K562 (cell line): ENCODE data around the gene STYX. TPM values are rescaled to one million over a fixed set of nuclear protein-coding genes. Genes with fewer than 3 reads are reported as not detected.

Source experiments
- ATAC-seq: fragments of 200-7000 bp; cut with Tn5 transposase; 3 replicates; pipeline ENCODE4 v1.9.1; 2020; ENCODE audit warnings: moderate library complexity
- BruUV-seq: library from RNA; stranded (reverse); fragments of 400-500 nt; replicated peaks from 2 replicates; lab custom pipeline; 2021; lab: Mats Ljungman, UMichigan
- CTCF ChIA-PET: fragments of 300-600 bp; formaldehyde crosslinking; extraction: SDS; loops from one replicate; lab custom pipeline; 2021; ENCODE audit warnings: low intra/inter-chr PET ratio; lab: Yijun Ruan, JAX
- POLR2A ChIA-PET: fragments of 300-600, 350-650 bp; sonication (Branson Sonifier 250); formaldehyde crosslinking; extraction: SDS; loops from one replicate; lab custom pipeline; 2021; ENCODE audit warnings: antibody characterized with exemption, inconsistent platforms; lab: Yijun Ruan, JAX
- DNase-seq, 4 experiments: peaks; one replicate each; pipeline versions ENCODE4 v3.0.0 to v3.0.0-alpha.2; 2011 to 2018; ENCODE audit warnings: low spot score in 3 of 4, mixed read lengths in 3 of 4; ENCODE audit errors: extremely low read depth in 1 of 4
- FAIRE-seq: peaks from 2 replicates; lab custom pipeline; 2011; peaks lifted over from hg19 to GRCh38; lab: Jason Lieb, UNC
- H2AFZ ChIP-seq: 2 replicates; pipeline ENCODE4 v1.6.0; 2011; ENCODE audit warnings: low read depth, low read length, control low read depth, inconsistent platforms
- H3K27ac ChIP-seq: fragments of 200-600 bp; 3 replicates; pipeline ENCODE4 v1.8.0; 2011; ENCODE audit warnings: low read depth, mild to moderate bottlenecking, control low read depth, inconsistent platforms, low read length, moderate library complexity, mixed read lengths; ENCODE audit errors: extremely low read depth
- H3K27me3 ChIP-seq, 2 experiments: fragments of 300-600 bp in 1 of 2; 2 replicates in 1 of 2; 3 replicates in 1 of 2; pipeline versions ENCODE4 v1.6.0 to v1.8.0; 2011; ENCODE audit warnings: inconsistent platforms in 2 of 2, low read length in 2 of 2, mild to moderate bottlenecking in 1 of 2, mixed read lengths in 1 of 2, moderate library complexity in 1 of 2; ENCODE audit not compliant: control insufficient read depth in 2 of 2, insufficient read depth in 2 of 2
- H3K36me3 ChIP-seq: fragments of 300-600 bp; 3 replicates; pipeline ENCODE4 v1.8.0; 2011; ENCODE audit warnings: mild to moderate bottlenecking, low read length, inconsistent platforms; ENCODE audit not compliant: control insufficient read depth, insufficient read depth
- H3K4me1 ChIP-seq, 2 experiments: fragments of 200-600 bp in 1 of 2; replicated peaks in 1 of 2; 2 replicates in 1 of 2; 3 replicates in 1 of 2; pipeline versions ENCODE4 v1.5.1 to v1.8.0; 2011; ENCODE audit warnings: inconsistent platforms in 2 of 2, low read length in 2 of 2, mild to moderate bottlenecking in 1 of 2, mixed read lengths in 1 of 2, moderate library complexity in 1 of 2; ENCODE audit not compliant: control insufficient read depth in 2 of 2, insufficient read depth in 2 of 2
- H3K4me2 ChIP-seq: 2 replicates; pipeline ENCODE4 v1.6.1; 2011; ENCODE audit warnings: low read length, control low read depth, inconsistent platforms, mixed read lengths; ENCODE audit not compliant: insufficient read depth
- H3K4me3 ChIP-seq: fragments of 200-600 bp; sonication (generic), shearing (Covaris generic); 2 replicates; pipeline ENCODE4 v1.5.1; 2016; ENCODE audit warnings: control low read depth, inconsistent platforms
- H3K79me2 ChIP-seq: fragments of 200-600 bp; 3 replicates; pipeline ENCODE4 v1.8.0; 2011; ENCODE audit warnings: low read length, inconsistent platforms; ENCODE audit not compliant: control insufficient read depth, insufficient read depth
- H3K9ac ChIP-seq, 2 experiments: 2 replicates each; pipeline versions ENCODE4 v1.6.0 to v1.6.1; 2011; ENCODE audit warnings: low read depth in 2 of 2, low read length in 2 of 2, control low read depth in 1 of 2, inconsistent platforms in 1 of 2, mild to moderate bottlenecking in 1 of 2, mixed read lengths in 1 of 2; ENCODE audit not compliant: insufficient read depth in 1 of 2
- H3K9me1 ChIP-seq: one replicate; pipeline ENCODE4 v1.6.0; 2011; ENCODE audit warnings: inconsistent platforms, mild to moderate bottlenecking, low read length, moderate library complexity; ENCODE audit not compliant: control insufficient read depth, insufficient read depth
- H3K9me3 ChIP-seq: replicated peaks from 2 replicates; pipeline ENCODE4 v1.5.1; 2011; ENCODE audit warnings: low read depth, low read length, inconsistent platforms; ENCODE audit not compliant: control insufficient read depth, insufficient read depth
- H4K20me1 ChIP-seq: replicated peaks from 2 replicates; pipeline ENCODE4 v1.6.1; 2011; ENCODE audit warnings: low read length, inconsistent platforms, mixed read lengths; ENCODE audit not compliant: control insufficient read depth, insufficient read depth
- ATF7 ChIP-seq: fragments of 450-650 bp; IDR thresholded peaks from 2 replicates; pipeline ENCODE4 v1.7.1; 2014; ENCODE audit warnings: mild to moderate bottlenecking, moderate library complexity
- CHD4 ChIP-seq: fragments of 200-600 bp; sonication (generic); IDR thresholded peaks from 3 replicates; pipeline ENCODE4 v1.6.1; 2012; ENCODE audit warnings: low read depth, mild to moderate bottlenecking, mixed read lengths, low read length, inconsistent platforms; ENCODE audit not compliant: insufficient read depth, insufficient replicate concordance, poor library complexity, severe bottlenecking
- FOSL1 ChIP-seq: fragments of 200-800 bp; sonication (Bioruptor generic); conservative IDR thresholded peaks from 2 replicates; pipeline ENCODE4 v1.6.1; 2016; ENCODE audit warnings: missing genetic modification characterization, missing compliant biosample characterization
- MEF2A ChIP-seq: IDR thresholded peaks from 2 replicates; pipeline ENCODE4 v1.6.1; 2011; ENCODE audit warnings: low read depth, mild to moderate bottlenecking, low read length, moderate library complexity; ENCODE audit not compliant: control insufficient read depth
- RBM14 ChIP-seq: fragments of 200-400 bp; formaldehyde crosslinking; IDR thresholded peaks from 2 replicates; pipeline ENCODE4 v1.6.1; 2018; ENCODE audit warnings: low read depth, mild to moderate bottlenecking, low read length, moderate library complexity, borderline replicate concordance; ENCODE audit not compliant: insufficient read depth
- RFX1 ChIP-seq: fragments of 450-650 bp; IDR thresholded peaks from 2 replicates; pipeline ENCODE4 v1.6.1; 2016; ENCODE audit warnings: mild to moderate bottlenecking, moderate library complexity
- SAFB ChIP-seq: fragments of 200-400 bp; formaldehyde crosslinking; IDR thresholded peaks from 2 replicates; pipeline ENCODE4 v1.6.1; 2017; ENCODE audit warnings: low read depth, low read length, borderline replicate concordance
- ZNF324 ChIP-seq: fragments of 250-450 bp; sonication (Bioruptor Pico); IDR thresholded peaks from 2 replicates; pipeline ENCODE4 v1.4.0; 2020; ENCODE audit warnings: mild to moderate bottlenecking
- WGBS: fragments of 100-300 bp; shearing (Covaris generic); methylation state at CpG from one replicate; pipeline ENCODE4 v1.1.6; 2016; ENCODE audit warnings: low coverage, mixed read lengths; ENCODE audit not compliant: insufficient coverage; ENCODE audit errors: missing lambda C conversion rate; 5-methylcytosine and 5-hydroxymethylcytosine counted together
- in situ Hi-C: fragments of 300-500 bp; cut with MboI; formaldehyde crosslinking; loops from 4 replicates; pipeline ENCODE4 v1.15.0; 2018; ENCODE audit warnings: inconsistent platforms, mixed read lengths
- intact Hi-C: fragments of 100-400 bp; cut with micrococcal nuclease; formaldehyde crosslinking; loops from 2 replicates; pipeline ENCODE4 v1.14.2; 2022
- polyA plus RNA-seq, 8 experiments: library from polyadenylated mRNA; depleted of rRNA in 4 of 8; stranded (reverse) in 5 of 8; unstranded in 3 of 8; fragments of >200 nt; fragmentation: Nextera tagmentation in 2 of 8; fragmentation: Illumina TruSeq in 1 of 8; extraction: Ambion mirVana in 2 of 8; extraction: Trizol in 1 of 8; gene quantifications; 2 replicates each; pipeline versions ENCODE4 v1.2.1 to v1.2.3, GENCODE V29; 2011 to 2014; ENCODE audit warnings: inconsistent platforms in 1 of 8, missing spikeins in 1 of 8
- total RNA-seq, 7 experiments: library from RNA; depleted of rRNA in 6 of 7; stranded (reverse); fragments of >200 nt in 6 of 7; fragmentation: Illumina TruSeq in 2 of 7; extraction: Trizol in 2 of 7; gene quantifications; 2 replicates each; pipeline versions ENCODE4 v1.2.1 to v1.2.3, GENCODE V29; 2011 to 2021; ENCODE audit warnings: low replicate concordance in 1 of 7
- TF ChIP-seq, protein P1 (sequence below): sonication (generic); IDR thresholded peaks from 2 replicates; pipeline ENCODE4 v1.6.1; 2016
- TF ChIP-seq, protein P2 (sequence below), 2 experiments: fragments of 450-650 bp in 1 of 2; IDR thresholded peaks; 2 replicates each; pipeline ENCODE4 v1.6.1; 2011 to 2017; ENCODE audit warnings: low read depth in 2 of 2, antibody characterized with exemption in 1 of 2, borderline replicate concordance in 1 of 2, low read length in 1 of 2, mild to moderate bottlenecking in 1 of 2, mixed read lengths in 1 of 2; ENCODE audit not compliant: control insufficient read depth in 1 of 2
- TF ChIP-seq, protein P3 (sequence below), 2 experiments: fragments of 450-650 bp in 1 of 2; sonication (generic) in 1 of 2; formaldehyde crosslinking in 1 of 2; IDR thresholded peaks in 1 of 2; conservative IDR thresholded peaks in 1 of 2; 2 replicates each; pipeline versions ENCODE4 v1.6.1 to v1.8.1; 2016 to 2023; ENCODE audit warnings: mild to moderate bottlenecking in 2 of 2, moderate library complexity in 2 of 2, inconsistent platforms in 1 of 2, missing genetic modification reagents in 1 of 2
- TF ChIP-seq, protein P4 (sequence below): fragments of 250-450 bp; sonication (Bioruptor Pico); IDR thresholded peaks from 2 replicates; pipeline ENCODE4 v1.8.0; 2022; ENCODE audit warnings: moderate library complexity, mild to moderate bottlenecking, inconsistent platforms

STYX gene
- total and polyA plus RNA-seq, 9 of the 15 experiments (the other 6 are each of a cell fraction or from before 2014, with no cell fraction given), result 5.0 to 15.4 (median 10.6) TPM

DNA sequence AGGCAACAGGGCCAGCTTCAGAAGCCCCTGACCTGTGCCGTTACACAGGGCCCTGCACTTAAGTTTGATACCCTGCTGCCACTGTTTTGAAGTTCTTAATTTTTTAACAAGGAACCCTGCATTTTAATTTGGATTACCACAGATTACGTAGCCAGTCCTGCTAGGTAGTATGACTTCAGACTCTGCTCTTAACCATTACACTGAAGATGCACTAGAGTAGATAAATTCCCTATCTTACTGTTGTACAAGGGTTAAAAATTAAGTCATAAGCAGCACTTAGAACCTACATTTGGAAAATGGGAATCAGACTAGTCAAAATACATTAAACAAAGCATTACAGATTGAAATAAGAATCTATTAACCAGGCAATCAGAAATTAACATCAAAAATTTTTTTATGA lies 59.2 kb downstream of the STYX start:
- peak overlapping the region; percentile 9 to 28; a peak in 1 of 4 replicates for H3K9ac ChIP-seq
- peak; percentile 75; the same call in 1 of the 2 replicates for TF ChIP-seq MEF2A
- TF ChIP-seq, protein P1, sequence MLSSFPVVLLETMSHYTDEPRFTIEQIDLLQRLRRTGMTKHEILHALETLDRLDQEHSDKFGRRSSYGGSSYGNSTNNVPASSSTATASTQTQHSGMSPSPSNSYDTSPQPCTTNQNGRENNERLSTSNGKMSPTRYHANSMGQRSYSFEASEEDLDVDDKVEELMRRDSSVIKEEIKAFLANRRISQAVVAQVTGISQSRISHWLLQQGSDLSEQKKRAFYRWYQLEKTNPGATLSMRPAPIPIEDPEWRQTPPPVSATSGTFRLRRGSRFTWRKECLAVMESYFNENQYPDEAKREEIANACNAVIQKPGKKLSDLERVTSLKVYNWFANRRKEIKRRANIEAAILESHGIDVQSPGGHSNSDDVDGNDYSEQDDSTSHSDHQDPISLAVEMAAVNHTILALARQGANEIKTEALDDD, result peak; percentile 86
- peak; percentile 37; the same call in 1 of the 2 replicates for TF ChIP-seq ATF7
- TF ChIP-seq SAFB, result no peak
- TF ChIP-seq, protein P2, sequence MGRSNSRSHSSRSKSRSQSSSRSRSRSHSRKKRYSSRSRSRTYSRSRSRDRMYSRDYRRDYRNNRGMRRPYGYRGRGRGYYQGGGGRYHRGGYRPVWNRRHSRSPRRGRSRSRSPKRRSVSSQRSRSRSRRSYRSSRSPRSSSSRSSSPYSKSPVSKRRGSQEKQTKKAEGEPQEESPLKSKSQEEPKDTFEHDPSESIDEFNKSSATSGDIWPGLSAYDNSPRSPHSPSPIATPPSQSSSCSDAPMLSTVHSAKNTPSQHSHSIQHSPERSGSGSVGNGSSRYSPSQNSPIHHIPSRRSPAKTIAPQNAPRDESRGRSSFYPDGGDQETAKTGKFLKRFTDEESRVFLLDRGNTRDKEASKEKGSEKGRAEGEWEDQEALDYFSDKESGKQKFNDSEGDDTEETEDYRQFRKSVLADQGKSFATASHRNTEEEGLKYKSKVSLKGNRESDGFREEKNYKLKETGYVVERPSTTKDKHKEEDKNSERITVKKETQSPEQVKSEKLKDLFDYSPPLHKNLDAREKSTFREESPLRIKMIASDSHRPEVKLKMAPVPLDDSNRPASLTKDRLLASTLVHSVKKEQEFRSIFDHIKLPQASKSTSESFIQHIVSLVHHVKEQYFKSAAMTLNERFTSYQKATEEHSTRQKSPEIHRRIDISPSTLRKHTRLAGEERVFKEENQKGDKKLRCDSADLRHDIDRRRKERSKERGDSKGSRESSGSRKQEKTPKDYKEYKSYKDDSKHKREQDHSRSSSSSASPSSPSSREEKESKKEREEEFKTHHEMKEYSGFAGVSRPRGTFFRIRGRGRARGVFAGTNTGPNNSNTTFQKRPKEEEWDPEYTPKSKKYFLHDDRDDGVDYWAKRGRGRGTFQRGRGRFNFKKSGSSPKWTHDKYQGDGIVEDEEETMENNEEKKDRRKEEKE (IDR thresholded peaks at IDR 0.05; ENCODE audit: borderline replicate concordance in 1 of 2, control insufficient read depth in 1 of 2, low read depth in 2 of 2, low read length in 1 of 2), result no peak
- TF ChIP-seq CHD4, result no peak
- no peak for TF ChIP-seq RBM14
- TF ChIP-seq, protein P3, sequence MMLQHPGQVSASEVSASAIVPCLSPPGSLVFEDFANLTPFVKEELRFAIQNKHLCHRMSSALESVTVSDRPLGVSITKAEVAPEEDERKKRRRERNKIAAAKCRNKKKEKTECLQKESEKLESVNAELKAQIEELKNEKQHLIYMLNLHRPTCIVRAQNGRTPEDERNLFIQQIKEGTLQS (IDR thresholded peaks at IDR 0.05), result peak; percentile 31; the same call in 1 of the 2 replicates
- TF ChIP-seq, protein P3 (CRISPR knock-in tag; conservative IDR thresholded peaks at IDR 0.05), result no peak
- TF ChIP-seq FOSL1 (tag), result no peak
- TF ChIP-seq RFX1, result 0 out of 2 replicates have a peak, but pooled peaks have one; percentile 1
- TF ChIP-seq, protein P4, sequence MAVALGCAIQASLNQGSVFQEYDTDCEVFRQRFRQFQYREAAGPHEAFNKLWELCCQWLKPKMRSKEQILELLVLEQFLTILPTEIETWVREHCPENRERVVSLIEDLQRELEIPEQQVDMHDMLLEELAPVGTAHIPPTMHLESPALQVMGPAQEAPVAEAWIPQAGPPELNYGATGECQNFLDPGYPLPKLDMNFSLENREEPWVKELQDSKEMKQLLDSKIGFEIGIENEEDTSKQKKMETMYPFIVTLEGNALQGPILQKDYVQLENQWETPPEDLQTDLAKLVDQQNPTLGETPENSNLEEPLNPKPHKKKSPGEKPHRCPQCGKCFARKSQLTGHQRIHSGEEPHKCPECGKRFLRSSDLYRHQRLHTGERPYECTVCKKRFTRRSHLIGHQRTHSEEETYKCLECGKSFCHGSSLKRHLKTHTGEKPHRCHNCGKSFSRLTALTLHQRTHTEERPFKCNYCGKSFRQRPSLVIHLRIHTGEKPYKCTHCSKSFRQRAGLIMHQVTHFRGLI (CRISPR knock-in tag), result no peak
- TF ChIP-seq ZNF324, result no peak
- H3K36me3 ChIP-seq, result peaks cover 5% of the 10 kb centered on the region; the same call in 2 of the 3 replicates
- H3K4me2 ChIP-seq, result peak overlapping the region; percentile 39; the same call in 1 of the 2 replicates
- peaks cover 10 to 16% of the 10 kb centered on the region in 2 experiments; a peak in 4 of 5 replicates for H3K4me1 ChIP-seq
- POLR2A ChIA-PET, result interaction anchor here (1.4 kb wide), 1 partner anchor 15 kb away, joined by 3 read pairs; no protein-coding TSS in a partner anchor
- DNase-seq (peak in 1 of 4 experiments; percentile 9), ATAC-seq (peak; percentile 6), FAIRE-seq (peak; percentile 54)
- H3K27me3 ChIP-seq, result no peaks in the 10 kb centered on the region
- CTCF ChIA-PET, result no interaction called here
- peak overlapping the region; percentile 1; the same call in 1 of the 2 replicates for H3K4me3 ChIP-seq
- H3K9me1 ChIP-seq, result no peaks in the 10 kb centered on the region
- H3K9me3 ChIP-seq, result no peaks in the 10 kb centered on the region
- in situ Hi-C loops, result no loop called here
- intact Hi-C loops, result no loop called here
- 15% methylated on average over 2 of the region's 2 CpGs for WGBS
- H3K79me2 ChIP-seq, result peaks cover 51% of the 10 kb centered on the region
- no TSS peak for BruUV-seq
- H3K27ac ChIP-seq, result peak overlapping the region; percentile 27; the same call in 1 of the 3 replicates
- H4K20me1 ChIP-seq, result 0 out of 2 replicates have a peak, but pooled peaks cover 4% of the 10 kb centered on the region
- H2AFZ ChIP-seq, result no peak overlapping the region
